Bronchial epithelial cell (primary cell): ENCODE data around the gene SLC6A16. TPM values are rescaled to one million over a fixed set of nuclear protein-coding genes. Genes with fewer than 3 reads are reported as not detected.

Experiments used
- DNase-seq: peaks from one replicate; pipeline ENCODE4 v3.0.0-alpha.2; 2010; ENCODE audit warnings: low read depth
- FAIRE-seq: peaks from 2 replicates; lab custom pipeline; 2011; peaks lifted over from hg19 to GRCh38; lab: Jason Lieb, UNC
- H3K27me3 ChIP-seq: 2 replicates; pipeline ENCODE4 v1.5.1; 2011; ENCODE audit warnings: low read length; ENCODE audit not compliant: control insufficient read depth, insufficient read depth
- H3K36me3 ChIP-seq: 2 replicates; pipeline ENCODE4 v1.5.1; 2011; ENCODE audit warnings: low read length; ENCODE audit not compliant: control insufficient read depth, insufficient read depth
- H3K4me3 ChIP-seq: 2 replicates; pipeline ENCODE4 v1.5.1; 2011; ENCODE audit warnings: mild to moderate bottlenecking, low read depth, low read length, control low read depth
- CTCF ChIP-seq: IDR thresholded peaks from 2 replicates; pipeline ENCODE4 v1.5.1; 2011; ENCODE audit warnings: mild to moderate bottlenecking, moderate library complexity, low read length, control low read depth, inconsistent platforms; ENCODE audit not compliant: insufficient read depth, severe bottlenecking
- total RNA-seq: library from RNA; depleted of rRNA; stranded (reverse); fragments of >200 nt; gene quantifications from 2 replicates; pipeline ENCODE4 v1.2.1, GENCODE V29; 2014

SLC6A16 gene
- total RNA-seq, 1 donor from 2014 or later, result not detected

- H3K36me3 ChIP-seq, result peaks cover 7% of the 10 kb centered on the region
- H3K4me3 ChIP-seq, result no peak overlapping the region
- DNase-seq (no peak), FAIRE-seq (no peak)
- peaks cover 2% of the 10 kb centered on the region for H3K27me3 ChIP-seq
- TF ChIP-seq CTCF, result no peak
Observed at GRCh38 chr19:49337267-49338022, 12.5 kb upstream of the SLC6A16 start.

- Histone ChIP-seq H3K4me3 (no peak overlapping the region), H3K36me3 (peaks cover 2% of the 10 kb centered on the region), H3K27me3 (peaks cover 2% of the 10 kb centered on the region)
- no peak for DNase-seq
- no peak for FAIRE-seq
- no peak for TF ChIP-seq CTCF
Observed at GRCh38 chr19:49336482-49337266, 11.7 kb upstream of the SLC6A16 start.

- TF ChIP-seq CTCF, result no peak
- Histone ChIP-seq H3K27me3 (peaks cover 2% of the 10 kb centered on the region), H3K4me3 (no peak overlapping the region), H3K36me3 (no peaks in the 10 kb centered on the region)
- no peak for FAIRE-seq
- no peak for DNase-seq
Observed at GRCh38 chr19:49335784-49336481, 10.9 kb upstream of the SLC6A16 start.

GRCh38 chr19:49335071-49335783, 10.2 kb upstream of the SLC6A16 start, which contains the start of gene CD37:
Gene CD37 (plus strand): TSS chr19:49335406. CDS start chr19:49335541, 135 bp downstream.
- no peak for TF ChIP-seq CTCF
- Histone ChIP-seq H3K4me3 (no peak within 1 kb of the TSS), H3K27me3 (peaks cover 2% of the 10 kb centered on the region), H3K36me3 (no peaks in the 10 kb centered on the region)
- DNase-seq, result no peak
- FAIRE-seq, result no peak

GRCh38 chr19:49333811-49334288, 8.9 kb upstream of the SLC6A16 start:
- no peak for FAIRE-seq
- Histone ChIP-seq H3K36me3 (no peaks in the 10 kb centered on the region), H3K4me3 (no peak overlapping the region), H3K27me3 (peaks cover 2% of the 10 kb centered on the region)
- no peak for DNase-seq
- TF ChIP-seq CTCF, result no peak
